Esophagus squamous epithelium (tissue), 5 donors: ENCODE data around the gene CPXM1. TPM values are rescaled to one million over a fixed set of nuclear protein-coding genes. Genes with fewer than 3 reads are reported as not detected.

ENCODE experiments used
- DNase-seq: peaks from one replicate; lab custom pipeline; 2025; lab: John Stamatoyannopoulos, UW
- H3K27ac ChIP-seq, 4 donors: fragments of 200-600 bp; sonication (generic); one replicate each; pipeline ENCODE4 v1.5.1; 2016 to 2019; ENCODE audit warnings: mild to moderate bottlenecking in 1 of 4
- H3K27me3 ChIP-seq, 4 donors: fragments of 200-600 bp; sonication (generic); 1 replicate in 3 of 4; 2 replicates in 1 of 4; pipeline versions ENCODE4 v1.5.1 to v1.6.0; 2017 to 2021; ENCODE audit warnings: antibody characterized with exemption in 1 of 4
- H3K36me3 ChIP-seq, 3 donors: fragments of 200-600 bp; sonication (generic); one replicate each; pipeline ENCODE4 v1.5.1; 2016 to 2019
- H3K4me1 ChIP-seq, 3 donors: fragments of 200-600 bp; sonication (generic); one replicate each; pipeline ENCODE4 v1.5.1; 2017 to 2019
- H3K4me3 ChIP-seq, 4 donors: fragments of 200-600 bp; sonication (generic); 1 replicate in 3 of 4; 2 replicates in 1 of 4; pipeline ENCODE4 v1.5.1; 2016 to 2019; ENCODE audit warnings: mild to moderate bottlenecking in 2 of 4, moderate library complexity in 1 of 4
- H3K9me3 ChIP-seq, 3 donors: fragments of 200-600 bp; sonication (generic); one replicate each; pipeline ENCODE4 v1.5.1; 2016 to 2019
- POLR2A ChIP-seq, 4 donors: fragments of 450-650 bp; IDR thresholded peaks; one replicate each; pipeline ENCODE4 v1.6.1; 2017; ENCODE audit warnings: antibody characterized with exemption in 4 of 4, mild to moderate bottlenecking in 4 of 4, moderate library complexity in 3 of 4
- WGBS, 2 donors: methylation state at CpG; one replicate each; pipeline ENCODE4 v1.1.5; 2018; 5-methylcytosine and 5-hydroxymethylcytosine counted together
- intact Hi-C: fragments of 100-400 bp; cut with DNase I; formaldehyde crosslinking; loops from one replicate; pipeline ENCODE4 v1.15.0; 2022
- total RNA-seq, 4 donors: library from RNA; depleted of rRNA; stranded (reverse); fragments of >200 nt; gene quantifications; one replicate each; pipeline ENCODE4 v1.1.0, GENCODE V29; 2016
- TF ChIP-seq, protein P1 (sequence below), 6 experiments: fragments of 450-650 bp in 4 of 6; fragments of 200-600 bp in 2 of 6; sonication (generic) in 2 of 6; IDR thresholded peaks; one replicate each; pipeline ENCODE4 v1.5.1; 2016 to 2019; ENCODE audit warnings: antibody characterized with exemption in 6 of 6, mild to moderate bottlenecking in 4 of 6, moderate library complexity in 4 of 6
- donor health status: DM: yes; HTN: yes; CAD: no.

CPXM1 gene
- total RNA-seq, 4 donors from 2014 or later, result 0.15 to 3.8 (median 0.93) TPM

DNA sequence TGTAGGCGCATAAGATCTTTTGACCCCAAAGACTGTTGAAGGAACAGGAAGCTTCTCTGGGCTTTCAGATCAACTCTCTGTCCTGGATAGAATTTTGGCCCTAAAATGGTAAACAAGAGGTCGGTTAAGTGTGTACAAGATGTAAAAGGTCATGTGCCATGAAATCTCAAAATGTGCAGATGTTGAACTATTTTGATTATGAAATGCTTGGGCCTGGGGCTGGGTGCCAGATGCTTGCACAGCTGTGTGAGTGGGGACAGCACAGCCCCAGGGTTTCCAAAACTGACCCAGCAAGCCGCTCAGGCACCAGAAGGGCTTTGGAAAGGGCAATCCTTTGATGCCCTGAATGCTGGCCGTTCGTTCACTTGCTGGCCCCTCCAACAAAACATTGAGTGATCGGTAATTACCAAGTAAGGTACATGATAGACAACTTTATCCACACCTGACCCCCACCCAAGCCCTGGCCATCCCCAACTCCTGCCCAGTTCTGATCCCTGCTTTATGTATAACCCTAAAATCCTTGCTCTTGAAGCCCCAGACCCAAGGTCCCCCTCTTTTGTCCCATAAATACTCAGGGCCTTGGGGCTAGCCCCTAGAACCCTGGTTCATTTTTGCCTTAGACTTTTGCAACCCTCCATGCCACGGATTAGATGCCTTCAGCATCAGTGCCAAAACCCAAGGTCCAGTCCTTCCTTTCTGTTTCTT, 17.6 kb upstream of the CPXM1 start:
- Histone ChIP-seq H3K4me3 (no peak overlapping the region), H3K4me1 (peaks cover 0 to 20% (median 5%) of the 10 kb centered on the region in 3 donors), H3K27ac (no peak overlapping the region), H3K36me3 (no peaks in the 10 kb centered on the region), H3K9me3 (no peaks in the 10 kb centered on the region), H3K27me3 (peaks cover 5 to 57% (median 11%) of the 10 kb centered on the region in 4 donors)
- 57 to 77% methylated on average over 7 of the region's 7 CpGs for WGBS, 2 donors
- DNase-seq, result no peak
- intact Hi-C loops, result no loop called here
- TF ChIP-seq POLR2A (IDR thresholded peaks at IDR 0.05), result no peak
- TF ChIP-seq, protein P1, sequence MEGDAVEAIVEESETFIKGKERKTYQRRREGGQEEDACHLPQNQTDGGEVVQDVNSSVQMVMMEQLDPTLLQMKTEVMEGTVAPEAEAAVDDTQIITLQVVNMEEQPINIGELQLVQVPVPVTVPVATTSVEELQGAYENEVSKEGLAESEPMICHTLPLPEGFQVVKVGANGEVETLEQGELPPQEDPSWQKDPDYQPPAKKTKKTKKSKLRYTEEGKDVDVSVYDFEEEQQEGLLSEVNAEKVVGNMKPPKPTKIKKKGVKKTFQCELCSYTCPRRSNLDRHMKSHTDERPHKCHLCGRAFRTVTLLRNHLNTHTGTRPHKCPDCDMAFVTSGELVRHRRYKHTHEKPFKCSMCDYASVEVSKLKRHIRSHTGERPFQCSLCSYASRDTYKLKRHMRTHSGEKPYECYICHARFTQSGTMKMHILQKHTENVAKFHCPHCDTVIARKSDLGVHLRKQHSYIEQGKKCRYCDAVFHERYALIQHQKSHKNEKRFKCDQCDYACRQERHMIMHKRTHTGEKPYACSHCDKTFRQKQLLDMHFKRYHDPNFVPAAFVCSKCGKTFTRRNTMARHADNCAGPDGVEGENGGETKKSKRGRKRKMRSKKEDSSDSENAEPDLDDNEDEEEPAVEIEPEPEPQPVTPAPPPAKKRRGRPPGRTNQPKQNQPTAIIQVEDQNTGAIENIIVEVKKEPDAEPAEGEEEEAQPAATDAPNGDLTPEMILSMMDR (IDR thresholded peaks at IDR 0.05), result no peak

DNA sequence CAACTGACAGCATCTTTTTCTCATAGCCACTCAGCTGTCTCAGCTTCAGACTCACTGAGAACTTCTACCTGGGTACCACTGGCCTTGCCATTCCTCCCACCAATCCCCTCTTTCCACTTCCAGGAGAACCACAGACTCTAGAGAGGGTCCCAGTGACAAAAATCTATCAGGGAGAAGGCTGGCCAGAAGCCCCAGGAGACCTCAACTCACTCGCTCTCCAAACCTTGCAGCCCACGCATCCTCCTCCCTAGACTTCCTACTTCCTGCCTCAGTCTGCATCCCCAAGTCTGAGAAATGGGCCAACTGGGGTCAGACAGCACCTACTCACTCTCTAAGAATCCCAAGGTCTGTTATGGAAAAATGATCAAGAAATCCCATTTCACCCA, 16.9 kb upstream of the CPXM1 start:
- peaks cover 5 to 63% (median 11%) of the 10 kb centered on the region in 4 donors for H3K27me3 ChIP-seq
- H3K36me3 ChIP-seq, result no peaks in the 10 kb centered on the region
- H3K9me3 ChIP-seq, result peaks cover 0 to 2% (median 0%) of the 10 kb centered on the region in 3 donors
- no peak overlapping the region for H3K4me3 ChIP-seq
- DNase-seq, result no peak
- H3K27ac ChIP-seq, result no peak overlapping the region
- no peak for TF ChIP-seq POLR2A (IDR thresholded peaks at IDR 0.05)
- TF ChIP-seq, protein P1 (IDR thresholded peaks at IDR 0.05), result no peak
- peaks cover 0 to 20% (median 5%) of the 10 kb centered on the region in 3 donors for H3K4me1 ChIP-seq
- intact Hi-C loops, result no loop called here
- 85 to 95% methylated on average over 2 of the region's 2 CpGs for WGBS, 2 donors

DNA sequence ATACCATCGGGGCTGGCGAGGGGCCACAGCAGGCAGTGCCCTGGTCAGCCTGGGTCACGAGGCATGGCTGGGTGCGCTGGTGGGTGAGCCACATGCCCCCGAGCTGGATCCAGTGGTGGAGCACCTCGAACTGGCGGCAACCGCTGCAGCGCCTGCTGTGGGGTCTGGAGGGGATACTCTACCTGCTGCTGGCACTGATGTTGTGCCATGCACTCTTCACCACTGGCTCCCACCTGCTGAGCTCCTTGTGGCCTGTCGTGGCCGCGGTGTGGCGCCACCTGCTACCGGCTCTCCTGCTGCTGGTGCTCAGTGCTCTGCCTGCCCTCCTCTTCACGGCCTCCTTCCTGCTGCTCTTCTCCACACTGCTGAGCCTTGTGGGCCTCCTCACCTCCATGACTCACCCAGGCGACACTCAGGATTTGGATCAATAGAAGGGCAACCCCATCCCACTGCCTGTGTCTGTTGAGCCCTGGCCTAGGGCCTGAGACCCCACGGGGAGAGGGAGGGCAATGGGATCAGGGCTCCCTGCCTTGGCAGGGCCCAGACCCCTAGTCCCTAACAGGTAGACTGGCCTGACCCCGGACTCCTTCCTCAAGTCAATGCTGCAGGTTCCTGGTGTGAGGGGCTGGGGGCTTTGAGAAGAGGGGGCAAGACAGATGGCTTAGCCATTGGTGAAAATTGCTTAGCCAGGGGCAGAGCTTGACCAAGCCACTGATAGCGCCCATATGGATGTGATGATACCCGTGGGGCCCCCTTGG, 16.3 kb upstream of the CPXM1 start:
- WGBS, 2 donors, result 80 to 86% methylated on average over 9 to 14 of the region's 20 CpGs
- no peak overlapping the region for H3K27ac ChIP-seq
- TF ChIP-seq, protein P1 (IDR thresholded peaks at IDR 0.05), result no peak
- TF ChIP-seq POLR2A (IDR thresholded peaks at IDR 0.05), result no peak
- peaks cover 0 to 8% (median 0%) of the 10 kb centered on the region in 3 donors for H3K9me3 ChIP-seq
- H3K4me3 ChIP-seq, result no peak overlapping the region
- no peak for DNase-seq
- no peaks in the 10 kb centered on the region for H3K36me3 ChIP-seq
- H3K4me1 ChIP-seq, result peaks cover 0 to 20% (median 5%) of the 10 kb centered on the region in 3 donors
- intact Hi-C loops, result no loop called here
- peaks cover 5 to 63% (median 11%) of the 10 kb centered on the region in 4 donors for H3K27me3 ChIP-seq

DNA sequence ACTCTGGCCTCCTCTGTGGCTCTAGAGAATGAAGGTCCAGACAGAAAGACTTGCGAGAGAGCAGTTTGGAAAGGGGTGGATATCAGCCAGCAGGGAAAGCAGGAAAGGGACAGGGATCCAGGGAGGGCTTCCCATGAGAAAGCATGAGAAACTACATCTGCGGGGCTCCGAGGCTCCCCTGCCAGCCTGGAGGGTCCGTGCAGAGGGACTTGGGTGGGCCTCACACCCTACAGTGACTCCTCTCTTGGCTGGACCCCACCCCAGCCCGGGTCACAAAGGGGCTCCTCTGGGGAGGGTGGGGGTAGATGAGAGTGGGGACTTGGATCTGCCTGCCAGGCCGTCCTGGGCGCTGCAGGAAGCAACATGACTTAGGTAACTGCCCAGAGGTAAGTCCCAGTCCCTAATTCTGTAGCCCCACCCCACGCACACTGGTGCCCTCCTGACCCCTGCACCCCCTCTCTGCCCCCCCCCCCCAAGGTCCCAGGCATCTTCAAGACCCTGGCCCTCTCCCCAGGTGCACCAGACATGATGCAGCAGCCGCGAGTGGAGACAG, 15.7 kb upstream of the CPXM1 start, which contains the start of gene TMEM239:
TMEM239 (plus strand) TSS at position 335 of the 553 bp plus-strand sequence; CDS start at position 526, 191 bp downstream.
- Histone ChIP-seq H3K36me3 (no peaks in the 10 kb centered on the region), H3K27ac (no peak within 1 kb of the TSS), H3K27me3 (peaks cover 1 to 63% (median 10%) of the 10 kb centered on the region in 4 donors), H3K4me1 (peaks cover 0 to 13% (median 5%) of the 10 kb centered on the region in 3 donors), H3K4me3 (no peak within 1 kb of the TSS), H3K9me3 (peaks cover 0 to 11% (median 0%) of the 10 kb centered on the region in 3 donors)
- intact Hi-C loops, result no loop called here
- 59 to 66% methylated on average over 4 to 6 of the region's 10 CpGs for WGBS, 2 donors
- DNase-seq, result no peak
- no peak for TF ChIP-seq POLR2A (IDR thresholded peaks at IDR 0.05)
- TF ChIP-seq, protein P1 (IDR thresholded peaks at IDR 0.05), result no peak
